Activated CD4-positive, CD25-positive, alpha-beta regulatory T cell treated with anti-CD3 and anti-CD28 coated beads, Interleukin-2, amount 50 U/mL, for 72 hours (primary cell): ENCODE data around the gene PPP3CA.

Source experiments
- DNase-seq: peaks from one replicate; pipeline ENCODE4 v3.0.0; 2021

The PPP3CA gene

GRCh38 chr4:101286663-101287062, 60.7 kb downstream of the PPP3CA start:
- DNase-seq: no peak

- no peak for DNase-seq
Observed at GRCh38 chr4:101285985-101286384, 61.3 kb downstream of the PPP3CA start.

- no peak for DNase-seq
Observed at GRCh38 chr4:101284546-101284945, 62.8 kb downstream of the PPP3CA start.

- DNase-seq: no peak
Observed at GRCh38 chr4:101283434-101283833, 63.9 kb downstream of the PPP3CA start.

GRCh38 chr4:101282076-101282844, 65.1 kb downstream of the PPP3CA start:
- DNase-seq: no peak

- DNase-seq: no peak
Observed at GRCh38 chr4:101280866-101281600, 66.3 kb downstream of the PPP3CA start.

GRCh38 chr4:101279377-101279871, 67.9 kb downstream of the PPP3CA start:
- no peak for DNase-seq

GRCh38 chr4:101277671-101278070, 69.7 kb downstream of the PPP3CA start:
- DNase-seq: no peak

GRCh38 chr4:101276661-101277060, 70.7 kb downstream of the PPP3CA start:
- no peak for DNase-seq

- no peak for DNase-seq
Observed at GRCh38 chr4:101274888-101275752, 72.2 kb downstream of the PPP3CA start.

GRCh38 chr4:101271516-101271915, 75.8 kb downstream of the PPP3CA start:
- DNase-seq: no peak

GRCh38 chr4:101269682-101270081, 77.6 kb downstream of the PPP3CA start:
- no peak for DNase-seq

GRCh38 chr4:101265816-101266172, 81.5 kb downstream of the PPP3CA start:
- DNase-seq: no peak

GRCh38 chr4:101264993-101265815, 82.1 kb downstream of the PPP3CA start:
- DNase-seq: no peak

GRCh38 chr4:101264512-101264911, 82.8 kb downstream of the PPP3CA start:
- no peak for DNase-seq

- DNase-seq: no peak
Observed at GRCh38 chr4:101262683-101263082, 84.6 kb downstream of the PPP3CA start.

GRCh38 chr4:101259876-101260275, 87.5 kb downstream of the PPP3CA start:
- DNase-seq: no peak

- DNase-seq: no peak
Observed at GRCh38 chr4:101258883-101259282, 88.4 kb downstream of the PPP3CA start.

GRCh38 chr4:101256222-101256621, 91.1 kb downstream of the PPP3CA start:
- no peak for DNase-seq

- DNase-seq: no peak
Observed at GRCh38 chr4:101254776-101255175, 92.5 kb downstream of the PPP3CA start.

- no peak for DNase-seq
Observed at GRCh38 chr4:101253121-101253520, 94.2 kb downstream of the PPP3CA start.

- no peak for DNase-seq
Observed at GRCh38 chr4:101252721-101253120, 94.6 kb downstream of the PPP3CA start.
